ENCODE results near the gene KCND3. TPM values are rescaled to one million over a fixed set of nuclear protein-coding genes. Genes with fewer than 3 reads are reported as not detected.
A peak's percentile ranks its signal among the peaks of the same experiment; 100 is the strongest.

KCND3 gene
- total RNA-seq, 3 donors from 2014 or later (not counting 1 experiment from before 2014, with no cell fraction given) = 0.07 to 0.16 TPM; not detected in 1

DNA sequence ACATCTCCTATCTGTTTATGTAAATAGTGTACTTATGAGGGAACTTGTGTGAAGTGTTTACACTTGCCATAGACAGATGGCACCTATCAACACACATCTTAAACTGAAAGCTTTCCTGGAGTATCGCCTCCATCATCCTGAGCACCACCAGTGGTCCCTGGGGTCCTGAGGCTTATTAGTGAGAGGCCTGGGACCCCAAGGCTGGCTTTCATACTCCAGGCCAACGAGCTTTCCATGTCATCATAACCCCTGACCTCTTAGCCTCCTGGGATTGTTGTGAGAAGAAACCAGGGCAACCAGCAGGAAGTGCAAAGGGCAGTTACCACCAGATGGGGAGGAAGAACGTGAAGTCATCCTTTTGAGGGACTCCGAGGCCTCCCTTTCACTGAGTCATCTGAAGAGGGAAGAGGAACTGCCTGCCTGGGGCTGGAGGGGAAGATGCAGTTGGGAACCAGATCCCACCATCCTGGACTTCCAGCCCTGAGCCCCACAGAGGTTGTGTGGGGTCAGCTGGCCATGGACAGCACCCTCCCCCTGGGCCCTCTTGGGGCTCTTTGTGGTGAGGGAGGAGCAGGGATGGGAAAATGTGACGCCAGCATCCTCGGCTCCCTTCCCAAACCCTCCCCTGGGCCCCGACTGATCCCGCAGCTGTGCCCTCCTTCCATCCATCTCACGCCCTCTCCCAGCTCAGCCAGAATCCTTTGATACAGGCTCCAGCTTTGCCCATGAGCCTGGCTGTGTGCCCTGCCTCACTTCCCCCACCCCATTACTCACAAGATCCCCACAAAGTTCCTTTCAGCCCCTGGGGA is 256.1 kb downstream of the KCND3 start:
- WGBS (ENCODE audit: insufficient coverage) = 70% methylated on average over 8 of the region's 9 CpGs
- TF ChIP-seq, protein P1, sequence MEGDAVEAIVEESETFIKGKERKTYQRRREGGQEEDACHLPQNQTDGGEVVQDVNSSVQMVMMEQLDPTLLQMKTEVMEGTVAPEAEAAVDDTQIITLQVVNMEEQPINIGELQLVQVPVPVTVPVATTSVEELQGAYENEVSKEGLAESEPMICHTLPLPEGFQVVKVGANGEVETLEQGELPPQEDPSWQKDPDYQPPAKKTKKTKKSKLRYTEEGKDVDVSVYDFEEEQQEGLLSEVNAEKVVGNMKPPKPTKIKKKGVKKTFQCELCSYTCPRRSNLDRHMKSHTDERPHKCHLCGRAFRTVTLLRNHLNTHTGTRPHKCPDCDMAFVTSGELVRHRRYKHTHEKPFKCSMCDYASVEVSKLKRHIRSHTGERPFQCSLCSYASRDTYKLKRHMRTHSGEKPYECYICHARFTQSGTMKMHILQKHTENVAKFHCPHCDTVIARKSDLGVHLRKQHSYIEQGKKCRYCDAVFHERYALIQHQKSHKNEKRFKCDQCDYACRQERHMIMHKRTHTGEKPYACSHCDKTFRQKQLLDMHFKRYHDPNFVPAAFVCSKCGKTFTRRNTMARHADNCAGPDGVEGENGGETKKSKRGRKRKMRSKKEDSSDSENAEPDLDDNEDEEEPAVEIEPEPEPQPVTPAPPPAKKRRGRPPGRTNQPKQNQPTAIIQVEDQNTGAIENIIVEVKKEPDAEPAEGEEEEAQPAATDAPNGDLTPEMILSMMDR (IDR thresholded peaks at IDR 0.05) = no peak

DNA sequence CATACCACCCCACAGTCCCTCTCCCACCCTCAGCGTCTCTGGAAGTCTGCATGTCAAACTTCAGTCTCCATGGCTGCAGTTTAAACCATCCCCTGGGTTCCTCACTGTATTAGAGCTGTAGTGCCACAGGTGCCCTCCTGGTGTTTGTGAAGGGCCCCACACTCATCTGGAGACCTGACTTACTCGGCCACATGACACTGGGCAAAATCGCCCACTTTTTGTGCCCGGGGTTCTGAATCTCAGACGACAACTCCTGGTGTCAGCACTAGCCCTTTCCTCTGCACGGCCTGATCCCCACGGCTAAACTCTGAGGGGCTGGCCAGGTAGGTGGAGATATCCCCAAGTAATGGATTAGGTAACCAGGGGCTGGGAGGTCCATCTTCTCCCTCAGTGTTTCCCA is 256.8 kb downstream of the KCND3 start:
- DNase-seq (no peak), ATAC-seq (no peak)
- H3K27me3 Mint-ChIP-seq (ENCODE audit: low read depth in 2 of 2) = peaks cover 6% of the 10 kb centered on the region in 2 donors
- H3K4me1 Mint-ChIP-seq = peaks cover 4% of the 10 kb centered on the region in 2 donors
- intact Hi-C loops (cut with micrococcal nuclease) = no loop called here
- TF ChIP-seq, protein P1 (IDR thresholded peaks at IDR 0.05) = no peak
- Histone ChIP-seq H3K4me1 (ENCODE audit: control insufficient read depth, insufficient read depth, low read length) (peaks cover 5% of the 10 kb centered on the region), H3K27ac (ENCODE audit: low read length) (no peak overlapping the region), H3K27me3 (ENCODE audit: control insufficient read depth, insufficient read depth, low read length) (peaks cover 12% of the 10 kb centered on the region), H3K4me3 (ENCODE audit: low read length) (no peak overlapping the region), H3K9me3 (ENCODE audit: control insufficient read depth, insufficient read depth, low read length) (no peaks in the 10 kb centered on the region), H3K36me3 (ENCODE audit: control insufficient read depth, insufficient read depth, low read length) (no peaks in the 10 kb centered on the region)
- no peaks in the 10 kb centered on the region for H3K36me3 Mint-ChIP-seq
- no peak overlapping the region for H3K4me3 Mint-ChIP-seq
- no peaks in the 10 kb centered on the region for H3K9me3 Mint-ChIP-seq
- 92% methylated on average over 6 of the region's 7 CpGs for WGBS (ENCODE audit: insufficient coverage)
- peak overlapping the region in 1 of 2 donors; percentile 21 for H3K27ac Mint-ChIP-seq

More for the DNA sequence above, 256.1 kb downstream of the KCND3 start:
- DNase-seq (no peak), ATAC-seq (peak in 2 of 3 donors; percentile 34 to 61)
- Mint-ChIP-seq H3K36me3 (no peaks in the 10 kb centered on the region), H3K27ac (peak overlapping the region in 1 of 2 donors; percentile 21), H3K9me3 (no peaks in the 10 kb centered on the region), H3K4me3 (no peak overlapping the region), H3K4me1 (peaks cover 9% of the 10 kb centered on the region in 2 donors), H3K27me3 (ENCODE audit: low read depth in 2 of 2) (peaks cover 10 to 11% of the 10 kb centered on the region in 2 donors)
- Histone ChIP-seq H3K4me3 (ENCODE audit: low read length) (no peak overlapping the region), H3K27ac (ENCODE audit: low read length) (no peak overlapping the region), H3K27me3 (ENCODE audit: control insufficient read depth, insufficient read depth, low read length) (peaks cover 12% of the 10 kb centered on the region), H3K4me1 (ENCODE audit: control insufficient read depth, insufficient read depth, low read length) (peaks cover 12% of the 10 kb centered on the region), H3K9me3 (ENCODE audit: control insufficient read depth, insufficient read depth, low read length) (no peaks in the 10 kb centered on the region), H3K36me3 (ENCODE audit: control insufficient read depth, insufficient read depth, low read length) (no peaks in the 10 kb centered on the region)
- intact Hi-C loops (cut with micrococcal nuclease) = no loop called here

DNA sequence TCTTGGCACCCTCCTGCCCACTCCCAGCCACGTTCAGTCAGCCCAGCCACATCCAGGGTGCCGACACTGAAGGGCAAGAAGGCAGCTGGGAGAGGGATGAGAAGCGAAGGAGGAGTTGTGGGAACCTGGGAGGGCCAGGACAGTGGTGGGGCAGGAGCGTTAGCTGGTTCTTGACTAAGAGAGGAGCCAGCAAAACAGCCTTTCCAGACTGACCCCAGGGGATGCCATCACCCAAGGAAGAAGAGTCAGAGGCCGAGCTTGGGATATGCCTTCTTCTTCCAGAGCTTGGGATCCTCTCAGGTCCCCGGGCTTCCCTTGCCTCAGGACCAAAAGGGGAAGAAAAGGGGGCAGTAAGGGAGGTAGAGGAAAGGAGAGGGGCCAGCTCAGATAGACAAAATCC is 257.5 kb downstream of the KCND3 start:
- Mint-ChIP-seq H3K27me3 (ENCODE audit: low read depth in 2 of 2) (no peaks in the 10 kb centered on the region), H3K36me3 (no peaks in the 10 kb centered on the region), H3K4me3 (no peak overlapping the region), H3K4me1 (no peaks in the 10 kb centered on the region), H3K9me3 (no peaks in the 10 kb centered on the region), H3K27ac (no peak overlapping the region)
- DNase-seq (no peak), ATAC-seq (no peak)
- H3K4me1 ChIP-seq (ENCODE audit: control insufficient read depth, insufficient read depth, low read length) = peaks cover 5% of the 10 kb centered on the region
- H3K4me3 ChIP-seq (ENCODE audit: low read length) = no peak overlapping the region
- no peaks in the 10 kb centered on the region for H3K36me3 ChIP-seq (ENCODE audit: control insufficient read depth, insufficient read depth, low read length)
- no peaks in the 10 kb centered on the region for H3K9me3 ChIP-seq (ENCODE audit: control insufficient read depth, insufficient read depth, low read length)
- H3K27me3 ChIP-seq (ENCODE audit: control insufficient read depth, insufficient read depth, low read length) = peaks cover 6% of the 10 kb centered on the region
- no peak overlapping the region for H3K27ac ChIP-seq (ENCODE audit: low read length)
- intact Hi-C loops (cut with micrococcal nuclease) = no loop called here
- WGBS (ENCODE audit: insufficient coverage) = 74% methylated on average over 6 of the region's 6 CpGs
- TF ChIP-seq, protein P1 (IDR thresholded peaks at IDR 0.05) = no peak

All from natural killer cell (primary cell).